Endothelial cell of umbilical vein (primary cell): ENCODE measurements around the gene BCAR3. TPM values are rescaled to one million over a fixed set of nuclear protein-coding genes. Genes with fewer than 3 reads are reported as not detected.

Experiments
- BruUV-seq: library from RNA; stranded (reverse); fragments of 400-500 nt; replicated peaks from 2 replicates; lab custom pipeline; 2021; lab: Mats Ljungman, UMichigan
- CTCF ChIA-PET: fragments of 300-600, 350-600 bp; sonication (Branson Sonifier 250); formaldehyde crosslinking; loops from one replicate; lab custom pipeline; 2021; ENCODE audit warnings: antibody characterized with exemption, inconsistent platforms; lab: Charles Lee
- POLR2A ChIA-PET: fragments of 300-600, 350-600 bp; sonication (Branson Sonifier 250); formaldehyde crosslinking; loops from one replicate; lab custom pipeline; 2021; ENCODE audit warnings: antibody characterized with exemption, inconsistent platforms; lab: Charles Lee
- DNase-seq: peaks from one replicate; pipeline ENCODE4 v3.0.0-alpha.2; 2011; ENCODE audit warnings: low read depth, low spot score
- FAIRE-seq: peaks from 2 replicates; lab custom pipeline; 2011; peaks lifted over from hg19 to GRCh38; lab: Jason Lieb, UNC
- H2AFZ ChIP-seq: 2 replicates; pipeline ENCODE4 v1.6.0; 2012; ENCODE audit warnings: low read depth, low read length, control low read depth, inconsistent platforms
- H3K27ac ChIP-seq: 2 replicates; pipeline ENCODE4 v1.5.1; 2011; ENCODE audit warnings: low read depth, mild to moderate bottlenecking, control low read depth, low read length, moderate library complexity; ENCODE audit not compliant: insufficient read depth
- H3K27me3 ChIP-seq, 2 experiments: 2 replicates each; pipeline versions ENCODE4 v1.6.0 to v1.6.1; 2011; ENCODE audit warnings: low read length in 2 of 2, mixed read lengths in 1 of 2; ENCODE audit not compliant: control insufficient read depth in 2 of 2, insufficient read depth in 2 of 2
- H3K36me3 ChIP-seq, 2 experiments: 2 replicates in 1 of 2; 3 replicates in 1 of 2; pipeline ENCODE4 v1.5.1; 2011; ENCODE audit warnings: low read length in 2 of 2, mild to moderate bottlenecking in 1 of 2, moderate library complexity in 1 of 2; ENCODE audit not compliant: control insufficient read depth in 2 of 2, insufficient read depth in 2 of 2; ENCODE audit errors: extremely low read depth in 1 of 2
- H3K4me1 ChIP-seq: 3 replicates; pipeline ENCODE4 v1.5.1; 2011; ENCODE audit warnings: mild to moderate bottlenecking, low read length; ENCODE audit not compliant: control insufficient read depth, insufficient read depth; ENCODE audit errors: extremely low read depth
- H3K4me2 ChIP-seq: 2 replicates; pipeline ENCODE4 v1.6.1; 2011; ENCODE audit warnings: low read length, control low read depth, mixed read lengths; ENCODE audit not compliant: insufficient read depth
- H3K4me3 ChIP-seq, 3 experiments: fragments of 200-600 bp in 1 of 3; sonication (generic), shearing (Covaris generic) in 1 of 3; replicated peaks in 1 of 3; 2 replicates each; pipeline ENCODE4 v1.5.1; 2011 to 2016; ENCODE audit warnings: control low read depth in 3 of 3, low read length in 3 of 3, mild to moderate bottlenecking in 2 of 3, inconsistent platforms in 1 of 3, low read depth in 1 of 3, moderate library complexity in 1 of 3; ENCODE audit not compliant: insufficient read depth in 1 of 3
- H3K79me2 ChIP-seq: 2 replicates; pipeline ENCODE4 v1.6.0; 2012; ENCODE audit warnings: low read length, inconsistent platforms; ENCODE audit not compliant: control insufficient read depth, insufficient read depth
- H3K9ac ChIP-seq: replicated peaks from 2 replicates; pipeline ENCODE3; 2011; ENCODE audit warnings: low read length, control low read depth; ENCODE audit not compliant: insufficient read depth; ENCODE audit errors: extremely low read depth
- H3K9me1 ChIP-seq: replicated peaks from 3 replicates; pipeline ENCODE4 v1.6.0; 2011; ENCODE audit warnings: mild to moderate bottlenecking, low read length; ENCODE audit not compliant: control insufficient read depth, insufficient read depth; ENCODE audit errors: extremely low read depth
- H3K9me3 ChIP-seq: replicated peaks from 2 replicates; pipeline ENCODE4 v1.5.1; 2012; ENCODE audit warnings: low read length, inconsistent platforms; ENCODE audit not compliant: control insufficient read depth, insufficient read depth
- H4K20me1 ChIP-seq: replicated peaks from 2 replicates; pipeline ENCODE3; 2011; ENCODE audit warnings: mild to moderate bottlenecking, low read length; ENCODE audit not compliant: control insufficient read depth, insufficient read depth; ENCODE audit errors: extremely low read depth
- CTCF ChIP-seq, 2 donors: IDR thresholded peaks; 1 replicate in 1 of 2; 2 replicates in 1 of 2; pipeline ENCODE4 v1.5.1; 2011; ENCODE audit warnings: low read length in 2 of 2, mild to moderate bottlenecking in 2 of 2, moderate library complexity in 2 of 2, control low read depth in 1 of 2, inconsistent platforms in 1 of 2, low read depth in 1 of 2; ENCODE audit not compliant: insufficient read depth in 1 of 2; ENCODE audit errors: extremely low read depth in 1 of 2
- EZH2 ChIP-seq: IDR thresholded peaks from 2 replicates; pipeline ENCODE4 v1.6.1; 2012; ENCODE audit warnings: borderline replicate concordance, low read depth, mild to moderate bottlenecking, moderate library complexity, low read length, inconsistent platforms; ENCODE audit not compliant: severe bottlenecking
- FOS ChIP-seq: IDR thresholded peaks from 2 replicates; pipeline ENCODE4 v1.6.1; 2011; ENCODE audit warnings: mild to moderate bottlenecking, low read length, moderate library complexity, borderline replicate concordance; ENCODE audit not compliant: insufficient read depth
- GATA2 ChIP-seq: IDR thresholded peaks from 2 replicates; pipeline ENCODE4 v1.7.0; 2011; ENCODE audit warnings: low read depth, mild to moderate bottlenecking, moderate library complexity, mixed read lengths, low read length; ENCODE audit not compliant: insufficient read length, insufficient read depth
- JUN ChIP-seq: IDR thresholded peaks from 2 replicates; pipeline ENCODE4 v1.6.1; 2011; ENCODE audit warnings: borderline replicate concordance, low read depth; ENCODE audit not compliant: insufficient read length, insufficient read depth
- MAX ChIP-seq: IDR thresholded peaks from 2 replicates; pipeline ENCODE4 v1.6.1; 2011; ENCODE audit not compliant: insufficient read depth, insufficient read length
- MYC ChIP-seq: IDR thresholded peaks from one replicate; pipeline ENCODE4 v1.6.1; 2011; ENCODE audit warnings: mild to moderate bottlenecking, low read depth, low read length
- POLR2A ChIP-seq: IDR thresholded peaks from 2 replicates; pipeline ENCODE4 v1.6.1; 2012; ENCODE audit warnings: low read depth, mild to moderate bottlenecking, control low read depth, low read length
- POLR2AphosphoS5 ChIP-seq: IDR thresholded peaks from 2 replicates; pipeline ENCODE4 v1.6.1; 2012; ENCODE audit warnings: low read depth, mild to moderate bottlenecking, control low read depth, low read length, moderate library complexity; ENCODE audit not compliant: insufficient read depth
- dilution Hi-C: fragments of 300-500 bp; cut with MboI; formaldehyde crosslinking; loops from one replicate; pipeline ENCODE4 v1.15.0; 2019; ENCODE audit warnings: low sequenced_read_pairs; ENCODE audit not compliant: extremely low pct_ligation_motif_present
- intact Hi-C: fragments of 100-400 bp; cut with micrococcal nuclease; formaldehyde crosslinking; loops from one replicate; pipeline ENCODE4 v1.10.0; 2022
- polyA plus RNA-seq, 4 experiments: library from polyadenylated mRNA; depleted of rRNA in 3 of 4; stranded (reverse) in 3 of 4; unstranded in 1 of 4; fragments of >200 nt; gene quantifications; 2 replicates each; pipeline versions ENCODE4 v1.2.1 to v1.2.3, GENCODE V29; 2011 to 2012; ENCODE audit warnings: missing spikeins in 1 of 4
- total RNA-seq: library from RNA; stranded (reverse); gene quantifications from 2 replicates; pipeline ENCODE4 v1.2.3, GENCODE V29; 2021

The BCAR3 gene
- total and polyA plus RNA-seq, 2 donors (not counting 3 experiments of a cell fraction or from before 2014, with no cell fraction given), result 17.5 to 32.9 TPM

GRCh38 chr1:93522721-93523120 is 158.9 kb downstream of the BCAR3 start:
- Histone ChIP-seq H3K4me3 (no peak overlapping the region), H3K9me3 (no peaks in the 10 kb centered on the region), H3K9ac (no peak overlapping the region), H3K4me1 (peaks cover 15% of the 10 kb centered on the region), H3K36me3 (peaks cover 0 to 2% of the 10 kb centered on the region in 2 experiments), H3K79me2 (peaks cover 3% of the 10 kb centered on the region), H3K4me2 (no peak overlapping the region), H3K9me1 (no peaks in the 10 kb centered on the region), H4K20me1 (no peaks in the 10 kb centered on the region), H3K27ac (no peak overlapping the region), H3K27me3 (no peaks in the 10 kb centered on the region), H2AFZ (no peak overlapping the region)
- CTCF ChIA-PET, result interaction anchor here (1.2 to 1.5 kb wide), 2 partner anchors 11 to 29 kb away, joined by 3 read pairs; no protein-coding TSS in a partner anchor
- BruUV-seq, result TSS peak; percentile 5
- dilution Hi-C loops, result no loop called here
- POLR2A ChIA-PET, result no interaction called here
- peak; percentile 86 for DNase-seq
- FAIRE-seq, result peak; percentile 43
- intact Hi-C loops, result no loop called here
- TF ChIP-seq JUN (no peak), FOS (no peak), CTCF (IDR thresholded peaks at IDR 0.05; ENCODE audit: extremely low read depth in 1 of 2, insufficient read depth in 1 of 2, low read depth in 1 of 2, low read length in 2 of 2) (no peak), POLR2A (no peak), MYC (no peak), GATA2 (no peak), MAX (no peak), EZH2 (no peak), POLR2AphosphoS5 (no peak)
